Right lobe of liver (tissue), 4 donors: Measurements from ENCODE around the gene EBPL.

ENCODE experiments used
- POLR2A ChIP-seq: fragments of 450-650 bp; IDR thresholded peaks from one replicate; pipeline ENCODE4 v1.6.1; 2017; ENCODE audit warnings: antibody characterized with exemption, mild to moderate bottlenecking
- TF ChIP-seq, protein P1 (sequence below), 4 donors: fragments of 200-600 bp in 3 of 4; fragments of 450-650 bp in 1 of 4; IDR thresholded peaks; one replicate each; pipeline versions ENCODE4 v1.5.1 to v1.8.0; 2016 to 2022; ENCODE audit warnings: antibody characterized with exemption in 4 of 4, mild to moderate bottlenecking in 2 of 4
- donor health status: DM: no; HTN: no; CAD: no.
- donor health status: DM: no; HTN: no; CAD: no.
- donor health status: DM: no; HTN: yes; CAD: no.

DNA sequence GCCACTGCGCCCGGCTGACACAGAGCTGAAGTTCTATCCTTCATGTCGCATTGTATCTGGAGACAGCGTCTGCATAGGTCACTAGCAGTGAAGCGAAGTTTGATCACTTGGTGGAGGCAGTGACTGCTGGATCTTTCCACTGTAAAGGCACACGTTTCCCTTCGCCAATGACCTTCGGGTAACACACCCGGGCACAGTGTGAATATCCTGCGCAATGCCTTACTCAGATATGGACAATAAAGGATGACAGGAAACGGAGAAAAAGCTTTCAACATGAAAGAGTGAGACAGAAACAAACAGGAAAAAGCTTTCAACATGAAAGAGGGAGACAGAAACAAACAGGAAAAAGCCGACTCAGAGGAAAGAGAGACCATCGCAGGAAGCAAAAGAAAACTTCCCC, 45.8 kb downstream of the EBPL start:
- TF ChIP-seq, protein P1, sequence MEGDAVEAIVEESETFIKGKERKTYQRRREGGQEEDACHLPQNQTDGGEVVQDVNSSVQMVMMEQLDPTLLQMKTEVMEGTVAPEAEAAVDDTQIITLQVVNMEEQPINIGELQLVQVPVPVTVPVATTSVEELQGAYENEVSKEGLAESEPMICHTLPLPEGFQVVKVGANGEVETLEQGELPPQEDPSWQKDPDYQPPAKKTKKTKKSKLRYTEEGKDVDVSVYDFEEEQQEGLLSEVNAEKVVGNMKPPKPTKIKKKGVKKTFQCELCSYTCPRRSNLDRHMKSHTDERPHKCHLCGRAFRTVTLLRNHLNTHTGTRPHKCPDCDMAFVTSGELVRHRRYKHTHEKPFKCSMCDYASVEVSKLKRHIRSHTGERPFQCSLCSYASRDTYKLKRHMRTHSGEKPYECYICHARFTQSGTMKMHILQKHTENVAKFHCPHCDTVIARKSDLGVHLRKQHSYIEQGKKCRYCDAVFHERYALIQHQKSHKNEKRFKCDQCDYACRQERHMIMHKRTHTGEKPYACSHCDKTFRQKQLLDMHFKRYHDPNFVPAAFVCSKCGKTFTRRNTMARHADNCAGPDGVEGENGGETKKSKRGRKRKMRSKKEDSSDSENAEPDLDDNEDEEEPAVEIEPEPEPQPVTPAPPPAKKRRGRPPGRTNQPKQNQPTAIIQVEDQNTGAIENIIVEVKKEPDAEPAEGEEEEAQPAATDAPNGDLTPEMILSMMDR (IDR thresholded peaks at IDR 0.05) = no peak
- TF ChIP-seq POLR2A = no peak
